GM12878 (cell line): ENCODE measurements around the gene CLTCL1. TPM values are rescaled to one million over a fixed set of nuclear protein-coding genes. Genes with fewer than 3 reads are reported as not detected.

Experiments
- ATAC-seq: fragments of 200-7000 bp; cut with Tn5 transposase; 3 replicates; pipeline ENCODE4 v1.9.1; 2020; ENCODE audit warnings: mild to moderate bottlenecking, moderate library complexity
- BruUV-seq: library from RNA; stranded (reverse); fragments of 400-500 nt; replicated peaks from 2 replicates; lab custom pipeline; 2021; lab: Mats Ljungman, UMichigan
- CTCF ChIA-PET: fragments of 300-600 bp; sonication (Branson Sonifier 250); formaldehyde crosslinking; extraction: SDS; loops from one replicate; lab custom pipeline; 2021; ENCODE audit warnings: inconsistent platforms; lab: Yijun Ruan, JAX
- POLR2A ChIA-PET: fragments of 350-600 bp; formaldehyde crosslinking; extraction: SDS; loops from one replicate; lab custom pipeline; 2021; ENCODE audit warnings: inconsistent platforms; lab: Charles Lee
- RAD21 ChIA-PET: fragments of 300-600 bp; sonication (Branson Sonifier 250); formaldehyde crosslinking; loops from one replicate; lab custom pipeline; 2023; ENCODE audit warnings: antibody characterized with exemption; ENCODE audit not compliant: unreplicated experiment; lab: Charles Lee
- SMC1A ChIA-PET: fragments of 300-600 bp; sonication (Branson Sonifier 250); formaldehyde crosslinking; loops from one replicate; lab custom pipeline; 2023; ENCODE audit not compliant: unreplicated experiment, uncharacterized antibody; lab: Charles Lee
- DNase-seq: peaks from one replicate; pipeline ENCODE4 v3.0.0-alpha.2; 2011; ENCODE audit warnings: low read depth, low spot score
- FAIRE-seq: peaks from 3 replicates; lab custom pipeline; 2011; peaks lifted over from hg19 to GRCh38; lab: Jason Lieb, UNC
- H2AFZ ChIP-seq: 2 replicates; pipeline ENCODE4 v1.6.0; 2011; ENCODE audit warnings: low read depth, low read length, control low read depth; ENCODE audit not compliant: control insufficient read depth
- H3K27ac ChIP-seq: 2 replicates; pipeline ENCODE4 v1.5.1; 2011; ENCODE audit warnings: control low read depth; ENCODE audit not compliant: control insufficient read depth, insufficient read depth
- H3K27me3 ChIP-seq, 2 experiments: replicated peaks in 1 of 2; 2 replicates each; pipeline versions ENCODE4 v1.6.0 to v1.6.1; 2011; ENCODE audit warnings: low read length in 1 of 2; ENCODE audit not compliant: control insufficient read depth in 2 of 2, insufficient read depth in 2 of 2
- H3K36me3 ChIP-seq, 2 experiments: 2 replicates each; pipeline ENCODE4 v1.5.1; 2011; ENCODE audit warnings: low read length in 1 of 2; ENCODE audit not compliant: control insufficient read depth in 2 of 2, insufficient read depth in 2 of 2
- H3K4me1 ChIP-seq: 2 replicates; pipeline ENCODE4 v1.6.1; 2011; ENCODE audit warnings: mild to moderate bottlenecking, low read length, moderate library complexity, mixed read lengths; ENCODE audit not compliant: control insufficient read depth, insufficient read depth
- H3K4me2 ChIP-seq: 2 replicates; pipeline ENCODE4 v1.6.0; 2011; ENCODE audit warnings: control low read depth; ENCODE audit not compliant: control insufficient read depth, insufficient read depth
- H3K4me3 ChIP-seq: fragments of 200-600 bp; sonication (generic); 2 replicates; pipeline ENCODE4 v1.5.1; 2016
- H3K79me2 ChIP-seq: 2 replicates; pipeline ENCODE4 v1.6.0; 2011; ENCODE audit warnings: low read length; ENCODE audit not compliant: control insufficient read depth, insufficient read depth
- H3K9ac ChIP-seq: 2 replicates; pipeline ENCODE4 v1.8.0; 2011; ENCODE audit warnings: low read length, control low read depth, mixed read lengths; ENCODE audit not compliant: control insufficient read depth, insufficient read depth
- H3K9me3 ChIP-seq: replicated peaks from 3 replicates; pipeline ENCODE4 v1.5.1; 2011; ENCODE audit warnings: mild to moderate bottlenecking, low read length; ENCODE audit not compliant: control insufficient read depth, insufficient read depth
- H4K20me1 ChIP-seq: 2 replicates; pipeline ENCODE4 v1.6.0; 2011; ENCODE audit not compliant: control insufficient read depth, insufficient read depth
- HDAC2 ChIP-seq: fragments of 200-600 bp; sonication (generic); IDR thresholded peaks from 2 replicates; pipeline ENCODE4 v1.6.1; 2017
- HDAC6 ChIP-seq: fragments of 200-600 bp; sonication (generic); IDR thresholded peaks from one replicate; pipeline ENCODE4 v1.8.0; 2017; ENCODE audit warnings: antibody characterized with exemption; ENCODE audit not compliant: unreplicated experiment
- MYC ChIP-seq: IDR thresholded peaks from 2 replicates; pipeline ENCODE4 v1.6.1; 2011; ENCODE audit warnings: mild to moderate bottlenecking, low read length, moderate library complexity, inconsistent platforms; ENCODE audit not compliant: insufficient read depth, insufficient replicate concordance, insufficient read length, severe bottlenecking
- POLR2AphosphoS2 ChIP-seq: IDR thresholded peaks from 2 replicates; pipeline ENCODE4 v1.6.1; 2011; ENCODE audit warnings: low read depth, mild to moderate bottlenecking, low read length, improper control_type of control experiment, moderate library complexity
- ZNF384 ChIP-seq: IDR thresholded peaks from 2 replicates; pipeline ENCODE4 v1.6.1; 2012; ENCODE audit warnings: low read depth, mild to moderate bottlenecking, low read length, improper control_type of control experiment, borderline replicate concordance
- WGBS: methylation state at CpG from one replicate; pipeline ENCODE4 v1.1.6; 2016; ENCODE audit warnings: low lambda C conversion rate; ENCODE audit not compliant: insufficient replicate concordance, insufficient coverage; ENCODE audit errors: missing lambda C conversion rate; 5-methylcytosine and 5-hydroxymethylcytosine counted together
- in situ Hi-C: fragments of 300-500 bp; cut with MboI; formaldehyde crosslinking; loops from 9 replicates; pipeline ENCODE4 v1.14.3; 2018; ENCODE audit warnings: mixed read lengths
- intact Hi-C: fragments of 100-400 bp; cut with micrococcal nuclease; formaldehyde crosslinking; loops from one replicate; pipeline ENCODE4 v1.14.2; 2022; ENCODE audit not compliant: unreplicated experiment
- polyA plus RNA-seq, 11 experiments: library from polyadenylated mRNA; depleted of rRNA in 4 of 11; unstranded in 6 of 11; stranded (reverse) in 5 of 11; fragments of >200 nt; fragmentation: Nextera tagmentation in 4 of 11; fragmentation: Illumina TruSeq in 1 of 11; extraction: Ambion mirVana in 4 of 11; extraction: Trizol in 1 of 11; gene quantifications; 1 replicate in 1 of 11; 2 replicates in 10 of 11; pipeline versions ENCODE4 v1.2.1 to v1.2.3, GENCODE V29; 2011 to 2016; ENCODE audit warnings: inconsistent platforms in 2 of 11, missing spikeins in 2 of 11, low read depth in 1 of 11
- total RNA-seq, 4 experiments: library from RNA; depleted of rRNA in 3 of 4; stranded (reverse); fragments of >200 nt in 3 of 4; fragmentation: Illumina TruSeq in 1 of 4; extraction: Trizol in 1 of 4; gene quantifications; 2 replicates each; pipeline versions ENCODE4 v1.2.1 to v1.2.3, GENCODE V29; 2013 to 2021
- TF ChIP-seq, protein P1 (sequence below): IDR thresholded peaks from 2 replicates; pipeline ENCODE4 v1.6.1; 2011; ENCODE audit warnings: low read depth, low read length, improper control_type of control experiment, borderline replicate concordance
- TF ChIP-seq, protein P2 (sequence below): IDR thresholded peaks from 2 replicates; pipeline ENCODE4 v1.6.1; 2011; ENCODE audit warnings: low read depth, mild to moderate bottlenecking, low read length, moderate library complexity, borderline replicate concordance; ENCODE audit errors: extremely low read depth

The CLTCL1 gene
- total and polyA plus RNA-seq, 10 of the 15 experiments (the other 5 are each of a cell fraction or from before 2014, with no cell fraction given): under 0.01 to 0.35 (median 0.12) TPM; not detected in 2

DNA sequence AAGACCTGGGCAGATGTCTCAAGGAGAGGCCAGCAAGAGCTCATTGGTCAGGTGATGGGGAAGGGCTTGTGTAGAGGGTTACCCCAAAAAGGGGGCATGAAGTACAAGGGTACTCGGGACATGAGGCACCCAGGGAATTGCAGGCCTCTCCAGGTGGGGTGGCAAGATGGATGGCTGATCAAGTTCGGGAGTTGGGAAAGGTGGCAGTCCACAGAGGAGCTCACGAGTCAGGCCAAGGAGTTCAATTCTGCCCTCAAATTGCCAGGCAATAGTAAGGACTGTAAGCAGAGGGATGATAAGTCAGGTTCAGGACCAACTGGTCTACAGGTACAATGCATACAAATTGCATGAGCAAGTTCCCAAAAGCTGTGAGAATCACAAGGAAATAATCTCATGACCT lies 70.7 kb downstream of the CLTCL1 start:
- FAIRE-seq: no peak
- DNase-seq: no peak
- Histone ChIP-seq H3K27me3 (no peaks in the 10 kb centered on the region; a peak in 1 of 4 replicates), H3K4me1 (no peaks in the 10 kb centered on the region; the same call in 1 of the 2 replicates), H4K20me1 (no peaks in the 10 kb centered on the region), H3K36me3 (no peaks in the 10 kb centered on the region)
- in situ Hi-C loops: no loop called here
- no peak for ATAC-seq
- CTCF ChIA-PET: no interaction called here
- POLR2A ChIA-PET: no interaction called here
- TF ChIP-seq MYC (no peak), HDAC6 (no peak), HDAC2 (no peak), POLR2AphosphoS2 (no peak), ZNF384 (no peak)
- TF ChIP-seq, protein P1, sequence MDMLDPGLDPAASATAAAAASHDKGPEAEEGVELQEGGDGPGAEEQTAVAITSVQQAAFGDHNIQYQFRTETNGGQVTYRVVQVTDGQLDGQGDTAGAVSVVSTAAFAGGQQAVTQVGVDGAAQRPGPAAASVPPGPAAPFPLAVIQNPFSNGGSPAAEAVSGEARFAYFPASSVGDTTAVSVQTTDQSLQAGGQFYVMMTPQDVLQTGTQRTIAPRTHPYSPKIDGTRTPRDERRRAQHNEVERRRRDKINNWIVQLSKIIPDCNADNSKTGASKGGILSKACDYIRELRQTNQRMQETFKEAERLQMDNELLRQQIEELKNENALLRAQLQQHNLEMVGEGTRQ: no peak
- TF ChIP-seq, protein P2, sequence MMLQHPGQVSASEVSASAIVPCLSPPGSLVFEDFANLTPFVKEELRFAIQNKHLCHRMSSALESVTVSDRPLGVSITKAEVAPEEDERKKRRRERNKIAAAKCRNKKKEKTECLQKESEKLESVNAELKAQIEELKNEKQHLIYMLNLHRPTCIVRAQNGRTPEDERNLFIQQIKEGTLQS: no peak
- TF ChIP-seq, all 136 proteins: peak for 0
- H3K4me3 ChIP-seq: no peak overlapping the region
- no peaks in the 10 kb centered on the region for H3K9me3 ChIP-seq
- 18% methylated on average over 3 of the region's 3 CpGs for WGBS
- no TSS peak for BruUV-seq
- ChIA-PET SMC1A (no interaction called here), RAD21 (no interaction called here)
- no peak overlapping the region for H2AFZ ChIP-seq
- H3K4me2 ChIP-seq: no peak overlapping the region
- no peak overlapping the region for H3K27ac ChIP-seq
- intact Hi-C loops: no loop called here
- no peak overlapping the region for H3K9ac ChIP-seq
- no peaks in the 10 kb centered on the region for H3K79me2 ChIP-seq
